Heart left ventricle (tissue), 16 donors: ENCODE measurements around the gene SORBS1. TPM values are rescaled to one million over a fixed set of nuclear protein-coding genes. Genes with fewer than 3 reads are reported as not detected.

Source experiments
- ATAC-seq, 4 donors: fragments of 200-7000 bp; cut with Tn5 transposase; one replicate each; pipeline ENCODE4 v1.9.1; 2020 to 2022; ENCODE audit warnings: moderate library complexity in 4 of 4, mild to moderate bottlenecking in 3 of 4, moderate number of reproducible peaks in 1 of 4
- DNase-seq, 5 donors: peaks; one replicate each; pipeline ENCODE4 v3.0.0-alpha.2; 2020
- H3K27ac ChIP-seq, 12 donors: fragments of 200-600 bp; sonication (generic) in 4 of 12; one replicate each; pipeline versions ENCODE4 v1.5.0 to v1.8.0; 2016 to 2022; ENCODE audit warnings: mild to moderate bottlenecking in 2 of 12
- H3K27me3 ChIP-seq, 9 donors: fragments of 200-600 bp; sonication (generic) in 2 of 9; one replicate each; pipeline versions ENCODE4 v1.5.1 to v1.8.0; 2016 to 2022; ENCODE audit warnings: mild to moderate bottlenecking in 3 of 9
- H3K36me3 ChIP-seq, 9 donors: fragments of 200-600 bp; sonication (generic) in 2 of 9; one replicate each; pipeline versions ENCODE4 v1.5.0 to v1.8.0; 2018 to 2022; ENCODE audit warnings: mild to moderate bottlenecking in 2 of 9
- H3K4me1 ChIP-seq, 12 donors: fragments of 200-600 bp; sonication (generic) in 4 of 12; one replicate each; pipeline versions ENCODE4 v1.5.0 to v1.8.0; 2016 to 2022; ENCODE audit warnings: mild to moderate bottlenecking in 3 of 12
- H3K4me3 ChIP-seq, 12 donors: fragments of 200-600 bp; sonication (generic) in 4 of 12; one replicate each; pipeline versions ENCODE4 v1.5.0 to v1.8.0; 2017 to 2022; ENCODE audit warnings: mild to moderate bottlenecking in 9 of 12, moderate library complexity in 4 of 12
- H3K9me3 ChIP-seq, 12 donors: fragments of 200-600 bp; sonication (generic) in 4 of 12; one replicate each; pipeline versions ENCODE4 v1.5.0 to v1.8.0; 2016 to 2022; ENCODE audit warnings: mild to moderate bottlenecking in 1 of 12
- CTCF ChIP-seq, 12 donors: fragments of 200-600 bp; sonication (generic) in 4 of 12; IDR thresholded peaks; one replicate each; pipeline versions ENCODE4 v1.5.0 to v1.8.0; 2018 to 2022; ENCODE audit warnings: antibody characterized with exemption in 12 of 12, mild to moderate bottlenecking in 5 of 12
- POLR2A ChIP-seq, 2 donors: fragments of 450-650 bp; IDR thresholded peaks; one replicate each; pipeline ENCODE4 v1.6.1; 2017; ENCODE audit warnings: antibody characterized with exemption in 2 of 2, mild to moderate bottlenecking in 2 of 2, moderate library complexity in 2 of 2
- WGBS, 4 donors: extraction: QIAGEN DNeasy Blood & Tissue Kit in 2 of 4; methylation state at CpG; one replicate each; pipeline versions ENCODE4 v1.1.5 to v1.1.7; 2013 to 2018; 5-methylcytosine and 5-hydroxymethylcytosine counted together
- intact Hi-C, 10 donors: fragments of 100-400 bp; cut with DNase I; formaldehyde crosslinking; loops; one replicate each; pipeline versions ENCODE4 v1.11.1 to v1.14.2; 2022
- polyA plus RNA-seq, 2 donors: library from polyadenylated mRNA; stranded (reverse); fragments of 200-250 nt; gene quantifications; one replicate each; pipeline ENCODE4 v1.2.3, GENCODE V29; 2013
- total RNA-seq, 9 donors: library from RNA; depleted of rRNA in 2 of 9; stranded (reverse); fragments of >200 nt in 2 of 9; fragmentation: NEBNext Ultra II Directional in 3 of 9; extraction: Animal tissue kit (Norgen Biotek cat#: 25700) in 3 of 9; gene quantifications; one replicate each; pipeline versions ENCODE4 v1.1.0 to v1.2.4, GENCODE V29; 2016 to 2023
- donor health status: ischemic (EF 13 %, LVEDD 7.1; RV severe dilation, severe dysfunction).
- donor health status: healthy with polysubstance abuse.
- donor health status: DM: no; HTN: yes; CAD: no.
- donor health status: DM: no; HTN: no; CAD: no.
- donor health status: ischemic (EF 25% LVEDD 6.9; RV normal size, moderate dysfunction).
- donor health status: ischemic (EF 25% LVEDD 5.7; RV mildly dilated, moderate dysfunction).
- donor health status: healthy.
- donor health status: DM: yes; HTN: yes; CAD: no.
- donor health status: ischemic (EF 35%, LVEDD 5.7; RV mildly dilated, moderate dysfunction).
- donor health status: nonischemic (EF 11% LVEDD 7.7; RV severe dilation, severe dysfunction).
- donor health status: DM: yes; HTN: yes; CAD: no.
- donor health status: PGD.
- donor health status: ischemic (EF 29% LVEDD 5.4; RV normal size, mild dysfunction).
- donor health status: nonischemic (EF 23%, LVEDD 6.1; RV moderate dilation, normal function).

Gene SORBS1
- total and polyA plus RNA-seq, 11 donors = 355 to 1,440 (median 886) TPM

GRCh38 chr10:95364342-95364741, 196.8 kb downstream of the SORBS1 start:
- peak overlapping the region in 2 of 12 donors; percentile 5 to 13 for H3K27ac ChIP-seq
- H3K4me3 ChIP-seq = no peak overlapping the region
- H3K9me3 ChIP-seq = no peaks in the 10 kb centered on the region
- ATAC-seq (no peak), DNase-seq (no peak)
- no peaks in the 10 kb centered on the region for H3K27me3 ChIP-seq
- intact Hi-C loops = loop anchor here in 7 of 10 donors (5.0 to 10.0 kb wide), 4 partner anchors 117 to 232 kb away; no protein-coding TSS in a partner anchor
- no peak for TF ChIP-seq CTCF (IDR thresholded peaks at IDR 0.05)
- TF ChIP-seq POLR2A (IDR thresholded peaks at IDR 0.05) = no peak
- 56 to 71% (median 64%) methylated on average over 6 of the region's 6 CpGs for WGBS, 4 donors
- peaks cover 0 to 78% (median 41%) of the 10 kb centered on the region in 9 donors for H3K36me3 ChIP-seq
- peaks cover 5 to 51% (median 23%) of the 10 kb centered on the region in 12 donors for H3K4me1 ChIP-seq

GRCh38 chr10:95363303-95363912, 197.8 kb downstream of the SORBS1 start:
- no peaks in the 10 kb centered on the region for H3K27me3 ChIP-seq
- H3K4me1 ChIP-seq = peaks cover 5 to 51% (median 23%) of the 10 kb centered on the region in 12 donors
- H3K27ac ChIP-seq = peak overlapping the region in 3 of 12 donors; percentile 3 to 70 (median 7)
- H3K4me3 ChIP-seq = no peak overlapping the region
- intact Hi-C loops = loop anchor here in 9 of 10 donors (1.0 to 10.0 kb wide), 6 partner anchors 116 to 231 kb away; no protein-coding TSS in a partner anchor
- DNase-seq = peak in 1 of 5 donors; percentile 38
- H3K36me3 ChIP-seq = peaks cover 0 to 78% (median 38%) of the 10 kb centered on the region in 9 donors
- no peaks in the 10 kb centered on the region for H3K9me3 ChIP-seq
- TF ChIP-seq CTCF (IDR thresholded peaks at IDR 0.05) = peak; percentile 85 to 95 (median 91)
- TF ChIP-seq POLR2A (IDR thresholded peaks at IDR 0.05) = no peak
- 0 to 7% (median 3%) methylated on average over 2 of the region's 2 CpGs for WGBS, 4 donors
- peak in 2 of 4 donors; percentile 26 to 41 for ATAC-seq

GRCh38 chr10:95360122-95360714, 201.0 kb downstream of the SORBS1 start:
- ATAC-seq (no peak), DNase-seq (no peak)
- H3K4me1 ChIP-seq = peaks cover 5 to 60% (median 26%) of the 10 kb centered on the region in 12 donors
- peaks cover 0 to 79% (median 34%) of the 10 kb centered on the region in 9 donors for H3K36me3 ChIP-seq
- no peaks in the 10 kb centered on the region for H3K9me3 ChIP-seq
- no peaks in the 10 kb centered on the region for H3K27me3 ChIP-seq
- H3K27ac ChIP-seq = peak overlapping the region in 11 of 12 donors; percentile 15 to 83 (median 72)
- intact Hi-C loops = loop anchor here in 7 of 10 donors (5.0 to 10.0 kb wide), 4 partner anchors 113 to 228 kb away; no protein-coding TSS in a partner anchor
- TF ChIP-seq POLR2A (IDR thresholded peaks at IDR 0.05) (no peak), CTCF (IDR thresholded peaks at IDR 0.05) (no peak)
- no peak overlapping the region for H3K4me3 ChIP-seq

GRCh38 chr10:95359466-95359865, 201.7 kb downstream of the SORBS1 start:
- peak in 2 of 4 donors; percentile 48 to 61 for ATAC-seq
- no peak for DNase-seq
- TF ChIP-seq CTCF (IDR thresholded peaks at IDR 0.05) = no peak
- TF ChIP-seq POLR2A (IDR thresholded peaks at IDR 0.05) = no peak
- H3K4me3 ChIP-seq = no peak overlapping the region
- H3K36me3 ChIP-seq = peaks cover 0 to 83% (median 40%) of the 10 kb centered on the region in 9 donors
- intact Hi-C loops = no loop called here
- H3K27ac ChIP-seq = peak overlapping the region in 7 of 12 donors; percentile 13 to 79 (median 70)
- 48 to 85% (median 65%) methylated on average over 6 of the region's 6 CpGs for WGBS, 4 donors
- H3K27me3 ChIP-seq = no peaks in the 10 kb centered on the region
- H3K9me3 ChIP-seq = no peaks in the 10 kb centered on the region
- peaks cover 5 to 65% (median 26%) of the 10 kb centered on the region in 12 donors for H3K4me1 ChIP-seq
